ENCODE data around the gene ANTXR1. TPM values are rescaled to one million over a fixed set of nuclear protein-coding genes. Genes with fewer than 3 reads are reported as not detected.

ANTXR1 gene
- total and polyA plus RNA-seq, 2 of the 8 experiments (the other 6 are each of a cell fraction or from before 2014, with no cell fraction given): 15.8 to 44.3 TPM

DNA sequence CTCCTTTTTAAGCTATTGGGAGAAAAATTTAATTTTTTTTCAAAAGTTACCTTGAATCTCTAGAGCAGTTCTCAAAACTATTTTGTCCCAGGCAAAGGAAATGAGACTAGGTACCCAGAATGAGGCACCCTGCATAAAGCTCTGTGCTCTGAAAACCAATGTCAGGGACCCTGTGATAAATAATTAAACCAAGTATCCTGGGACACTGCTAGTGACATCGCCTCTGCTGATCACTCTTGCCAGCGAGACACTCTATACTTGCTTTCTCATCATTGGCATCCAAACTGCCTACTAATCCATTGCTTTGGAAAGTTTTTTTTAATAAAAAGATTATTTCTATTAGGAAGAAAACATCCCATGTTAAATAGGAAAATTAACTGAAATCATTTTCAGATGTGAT is 37.1 kb upstream of the ANTXR1 start:
- Histone ChIP-seq H3K79me2 (ENCODE audit: control insufficient read depth in 1 of 2, insufficient read depth in 2 of 2, low read length in 2 of 2) (no peaks in the 10 kb centered on the region), H2AFZ (ENCODE audit: low read length) (no peak overlapping the region)
- CTCF ChIA-PET (ENCODE audit: partially characterized antibody): interaction anchor here (0.9 to 1.5 kb wide), 3 partner anchors 9 to 50 kb away, joined by 3 to 4 read pairs (median 3); no protein-coding TSS in a partner anchor

More for the DNA sequence above, 37.1 kb upstream of the ANTXR1 start:
- Histone ChIP-seq H2BK120ac (replicated peaks; ENCODE audit: low read depth, low read length) (no peak overlapping the region), H2AK5ac (ENCODE audit: low read depth, low read length) (no peak overlapping the region), H4K20me1 (replicated peaks in 1 of 2; ENCODE audit: control insufficient read depth in 1 of 2, insufficient read depth in 2 of 2, low read length in 2 of 2) (no peaks in the 10 kb centered on the region), H2BK15ac (ENCODE audit: low read length) (no peak overlapping the region), H4K5ac (ENCODE audit: insufficient read length, low read depth, low read length) (no peak overlapping the region), H3K4me2 (ENCODE audit: insufficient read depth in 1 of 2, low read depth in 2 of 2, low read length in 2 of 2) (no peak overlapping the region), H3K4me1 (replicated peaks in 1 of 4; ENCODE audit: control insufficient read depth in 3 of 4, insufficient read depth in 4 of 4, low read length in 3 of 4) (no peaks in the 10 kb centered on the region), H2BK5ac (ENCODE audit: low read depth, low read length) (no peak overlapping the region), H3K9me3 (ENCODE audit: insufficient read depth in 2 of 2, low read depth in 1 of 2, low read length in 1 of 2) (no peaks in the 10 kb centered on the region), H3K79me1 (ENCODE audit: low read depth, low read length) (no peaks in the 10 kb centered on the region), H3K23me2 (ENCODE audit: low read depth, low read length) (no peaks in the 10 kb centered on the region), H3K56ac (replicated peaks; ENCODE audit: insufficient read length, low read depth, low read length) (no peak overlapping the region), H3K4me3 (ENCODE audit: extremely low read depth in 1 of 4, insufficient read depth in 2 of 4, low read depth in 3 of 4, low read length in 4 of 4) (no peak overlapping the region), H3K23ac (ENCODE audit: insufficient read length) (no peak overlapping the region), H4K91ac (replicated peaks; ENCODE audit: insufficient read length, low read length) (no peak overlapping the region), H3K4ac (replicated peaks; ENCODE audit: insufficient read length, low read depth, low read length) (no peak overlapping the region), H3K27ac (ENCODE audit: low read depth, low read length) (no peak overlapping the region), H3K14ac (ENCODE audit: insufficient read length) (no peak overlapping the region), H4K8ac (ENCODE audit: extremely low read depth, insufficient read depth, low read length) (no peak overlapping the region), H3K27me3 (replicated peaks in 1 of 4; ENCODE audit: control insufficient read depth in 3 of 4, extremely low read depth in 1 of 4, insufficient read depth in 3 of 4, low read length in 3 of 4) (no peaks in the 10 kb centered on the region), H2BK20ac (ENCODE audit: low read length) (no peak overlapping the region), H3K18ac (ENCODE audit: extremely low read depth, low read length) (no peak overlapping the region), H3K36me3 (ENCODE audit: control insufficient read depth in 2 of 4, insufficient read depth in 4 of 4, low read length in 3 of 4) (no peaks in the 10 kb centered on the region), H2BK12ac (ENCODE audit: low read depth, low read length) (no peak overlapping the region), H3K9ac (replicated peaks in 1 of 4; ENCODE audit: extremely low read depth in 1 of 4, low read depth in 3 of 4, low read length in 3 of 4) (no peak overlapping the region)
- 100% methylated on average over 2 of the region's 2 CpGs; no CpG with 5 or more reads in 1 of the 2 experiments for WGBS, 2 experiments (ENCODE audit: extremely low coverage in 1 of 2, insufficient coverage in 1 of 2, insufficient read length in 1 of 2, insufficient replicate concordance in 2 of 2, low coverage in 1 of 2, low lambda C conversion rate in 2 of 2, missing lambda C conversion rate in 1 of 2)
- FAIRE-seq (no peak), DNase-seq (ENCODE audit: low read depth in 1 of 2, low spot score in 2 of 2) (no peak)
- TF ChIP-seq RFX5 (IDR thresholded peaks at IDR 0.05; ENCODE audit: borderline replicate concordance, low read depth, low read length) (no peak), CTBP2 (IDR thresholded peaks at IDR 0.05; ENCODE audit: borderline replicate concordance, insufficient read depth, insufficient read length, low read length) (no peak), SP4 (IDR thresholded peaks at IDR 0.05; ENCODE audit: low read length) (no peak), JUN (IDR thresholded peaks at IDR 0.05; ENCODE audit: low read depth, low read length) (no peak)
- POLR2A ChIA-PET (ENCODE audit: partially characterized antibody): no interaction called here

All from H1 (cell line).